Activated effector memory CD4-positive, alpha-beta T cell treated with anti-CD3 and anti-CD28 coated beads, Interleukin-2, amount 50 U/mL, for 16 hours (primary cell): ENCODE data around the gene CSF2.
A peak's percentile ranks its signal among the peaks of the same experiment; 100 is the strongest.

Experiments
- DNase-seq: peaks from one replicate; pipeline ENCODE4 v3.0.0-alpha.2; 2020

Gene CSF2

DNA sequence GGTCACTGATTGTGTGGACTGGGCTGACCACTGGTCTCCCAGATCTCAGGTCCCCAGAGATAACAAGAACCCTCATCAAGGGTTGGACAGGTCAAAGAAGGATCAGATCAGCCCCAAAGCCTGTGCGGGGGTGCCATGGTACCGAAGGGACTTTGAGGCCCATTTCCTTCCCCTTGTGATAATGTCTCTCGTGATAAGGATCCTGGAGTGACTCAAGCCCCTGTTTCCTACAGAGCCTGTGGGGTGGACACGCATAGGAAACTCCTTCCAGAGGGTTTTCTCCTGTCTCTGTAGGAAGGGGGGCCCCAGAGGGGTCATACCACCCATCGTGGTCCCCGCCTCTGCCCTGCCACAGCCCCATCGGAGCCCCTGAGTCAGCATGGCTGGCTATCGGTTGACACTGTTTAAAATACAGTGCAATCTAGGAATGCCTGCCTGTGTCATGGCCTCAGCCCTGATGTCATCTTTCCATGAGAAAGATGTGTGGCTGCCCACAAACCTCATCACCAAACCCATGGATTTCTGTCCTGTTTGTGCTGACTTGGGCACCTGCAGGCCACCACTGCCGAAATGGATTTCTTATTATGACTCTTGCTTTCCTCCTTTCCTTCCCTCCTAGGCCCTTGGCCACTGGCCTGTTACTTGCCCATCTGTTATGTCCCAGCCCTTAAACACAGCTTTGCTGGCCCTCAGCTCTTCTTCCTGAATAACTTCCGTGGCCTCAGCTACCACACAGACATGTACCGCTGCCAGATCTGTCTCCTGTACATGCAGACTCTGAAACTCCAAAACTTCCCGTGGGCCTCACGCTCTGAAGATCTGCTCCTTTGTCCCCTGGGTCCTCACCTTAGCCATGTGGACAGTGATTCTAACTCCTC is 2.9 kb upstream of the CSF2 start:
- peak; percentile 81 for DNase-seq

- DNase-seq, result no peak
Measured at GRCh38 chr5:132071338-132071707, 2.3 kb upstream of the CSF2 start.

DNA sequence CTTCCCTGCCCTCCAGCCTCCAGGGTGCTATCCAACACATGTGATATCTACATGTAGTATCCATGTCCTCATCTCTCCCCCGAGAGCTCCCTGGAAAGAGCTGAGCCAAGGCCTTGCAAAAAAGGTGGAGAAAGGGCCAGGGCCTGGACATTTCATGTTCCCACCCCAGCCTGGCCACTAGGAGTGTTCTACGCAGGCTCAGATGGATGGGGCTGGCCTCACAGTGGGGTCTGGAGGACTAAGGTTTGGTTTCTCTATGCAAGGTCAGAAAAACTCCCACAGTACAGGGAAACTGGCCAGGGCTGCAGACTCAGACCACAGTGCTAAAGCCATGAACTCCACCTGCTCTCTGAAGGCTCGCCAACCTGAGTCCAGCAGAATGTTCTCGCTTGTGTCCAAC is 1.5 kb upstream of the CSF2 start:
- no peak for DNase-seq

DNA sequence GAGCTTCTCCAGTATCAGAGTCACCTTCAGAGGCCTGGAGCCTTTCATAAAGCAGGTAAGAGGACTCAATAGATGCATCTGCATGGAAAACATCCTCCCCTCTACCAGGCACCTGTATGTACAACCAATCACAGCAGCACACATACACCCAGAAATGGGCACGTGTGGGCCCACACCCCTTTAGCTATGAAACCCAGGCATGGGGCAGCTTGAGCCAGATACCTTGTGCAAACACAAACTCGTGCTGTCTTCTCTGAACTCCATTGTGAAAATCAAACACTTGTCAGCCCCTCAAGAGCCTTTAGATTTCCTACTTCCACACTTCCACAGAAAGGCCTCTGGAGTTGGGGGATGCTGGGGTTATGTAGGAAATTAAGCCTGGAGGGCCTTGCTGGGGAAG is 1.1 kb upstream of the CSF2 start:
- DNase-seq, result no peak

- no peak for DNase-seq
Measured at GRCh38 chr5:132074091-132074771, 642 bp downstream of the CSF2 start.

- peak; percentile 73 for DNase-seq
Measured at GRCh38 chr5:132074772-132075718, 1.5 kb downstream of the CSF2 start.

- DNase-seq, result no peak
Measured at GRCh38 chr5:132075719-132076077, 2.1 kb downstream of the CSF2 start.

DNA sequence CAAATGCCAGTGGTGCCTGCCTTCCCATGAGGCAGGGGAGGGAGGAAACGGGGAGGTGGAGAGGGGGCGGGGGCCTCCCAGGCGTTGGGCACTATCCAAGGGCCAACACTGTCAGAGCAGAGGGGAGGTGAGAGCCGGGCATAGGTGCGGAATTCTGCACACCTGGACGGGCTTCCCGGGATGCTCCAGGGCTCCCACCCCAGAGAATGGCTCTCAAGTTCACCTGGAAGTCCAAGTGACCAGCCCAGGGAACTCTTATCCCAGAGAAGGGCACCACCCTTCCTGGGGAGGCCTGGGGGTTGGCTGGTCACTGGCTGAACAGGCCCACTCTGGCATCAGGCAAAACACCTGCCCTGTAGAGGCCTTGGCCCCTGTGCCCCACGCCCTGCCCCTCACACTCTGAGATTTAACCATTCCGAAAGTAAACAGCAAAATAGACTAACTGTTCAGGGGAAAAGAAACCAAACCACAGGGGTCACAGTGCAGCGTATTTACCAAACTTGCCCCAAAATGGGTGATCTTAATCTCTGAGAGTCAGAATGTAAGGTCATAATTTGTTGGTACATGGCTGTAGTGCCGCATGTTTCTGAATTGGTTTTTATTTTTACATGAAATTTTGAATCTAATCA is 2.7 kb downstream of the CSF2 start:
- no peak for DNase-seq

DNA sequence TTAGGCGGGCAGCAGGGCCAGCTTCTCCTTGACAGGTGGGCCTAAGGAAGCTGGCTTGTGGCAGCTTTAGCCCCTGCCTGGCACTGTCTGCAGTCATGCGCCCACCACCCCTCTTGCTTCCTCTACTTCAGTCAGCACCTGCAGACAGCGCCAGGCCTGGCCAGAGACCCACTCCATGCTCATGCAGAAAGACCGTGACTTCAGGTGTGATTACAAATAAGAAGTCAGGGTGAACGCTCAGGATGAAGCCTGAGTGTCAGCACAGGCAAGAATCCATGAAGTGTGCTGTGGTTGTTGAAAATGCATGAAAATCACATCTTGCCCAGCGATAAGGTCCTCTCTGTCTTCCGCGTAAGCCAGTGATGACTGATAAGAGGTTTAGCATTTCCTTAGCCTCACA is 3.4 kb downstream of the CSF2 start:
- DNase-seq, result no peak

DNA sequence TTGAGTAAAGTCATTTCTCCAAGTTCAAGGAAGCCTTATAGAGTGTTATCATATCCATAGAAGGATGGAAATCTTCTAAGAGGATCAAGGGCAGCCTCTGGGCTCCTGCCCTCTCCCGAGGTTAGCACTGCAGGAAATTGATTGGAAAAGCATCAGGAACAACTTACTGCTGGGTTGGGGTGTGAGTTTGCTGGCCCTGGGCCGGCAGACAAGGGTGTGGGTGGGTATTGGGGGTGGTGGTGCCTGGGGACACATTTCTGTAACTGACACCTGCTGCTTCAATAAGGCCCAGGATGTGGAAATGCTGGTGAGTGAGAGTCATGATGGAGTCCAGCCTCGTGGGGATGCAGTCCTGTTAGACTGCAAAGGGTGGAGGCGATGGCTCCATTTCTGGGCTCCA is 5.5 kb downstream of the CSF2 start:
- DNase-seq, result no peak

DNA sequence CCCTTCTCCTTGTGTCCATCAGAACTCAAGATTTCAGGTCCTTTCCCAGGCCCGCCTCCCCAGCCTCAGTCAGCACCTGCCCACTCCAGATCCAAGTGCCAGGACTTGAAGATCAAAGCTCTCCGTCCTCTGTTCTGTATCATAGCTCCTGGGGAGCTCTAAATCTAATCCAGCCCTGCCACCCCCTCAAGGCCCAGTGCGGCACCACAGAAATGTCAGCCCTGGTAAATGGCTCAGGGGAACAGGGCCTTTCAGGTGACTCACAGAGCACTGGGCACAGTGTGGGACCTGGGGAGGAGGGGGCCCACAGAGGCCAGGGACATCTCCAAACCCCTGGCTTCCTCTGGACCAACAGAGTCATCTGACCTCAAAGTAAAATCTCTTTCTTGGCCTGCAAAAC is 6.0 kb downstream of the CSF2 start:
- DNase-seq, result no peak

DNA sequence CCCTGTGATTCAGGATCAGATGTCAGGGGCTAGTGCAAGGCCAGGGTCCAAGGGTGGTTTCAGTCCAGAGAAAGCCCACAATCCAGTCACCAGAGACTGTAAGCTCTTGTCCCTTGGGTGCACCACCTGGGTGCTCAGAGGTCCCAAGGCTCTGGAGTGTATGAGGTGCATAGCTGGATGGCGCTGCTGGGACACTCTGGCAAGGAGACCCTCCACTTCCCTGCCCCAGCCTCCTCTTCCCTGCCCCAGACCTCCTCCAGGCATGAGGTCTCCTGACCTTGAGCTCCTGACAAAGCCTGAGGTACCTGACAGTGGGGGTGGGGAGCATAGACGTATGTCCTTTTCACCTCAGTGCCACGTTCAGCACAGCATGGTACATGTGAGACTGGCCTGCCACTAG is 7.0 kb downstream of the CSF2 start:
- no peak for DNase-seq

DNA sequence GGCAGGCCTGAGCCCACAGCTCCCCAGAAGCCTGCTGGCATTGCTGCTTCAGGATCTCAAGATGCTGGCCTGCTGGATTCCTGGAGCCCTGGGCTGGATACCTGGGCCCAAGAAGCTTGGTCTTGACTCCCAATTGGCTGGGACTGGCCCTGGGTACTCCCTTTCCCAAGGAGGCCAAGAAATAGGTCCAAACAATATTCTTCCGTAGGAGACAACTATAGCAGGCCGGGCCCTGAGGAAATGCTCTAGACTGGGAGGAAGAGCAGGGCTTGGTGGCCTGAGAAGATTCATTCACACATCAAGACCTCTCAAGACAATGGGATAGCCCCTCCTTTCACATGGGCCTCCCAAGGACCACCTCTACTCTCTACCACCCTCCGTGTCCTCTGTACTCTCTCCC is 7.9 kb downstream of the CSF2 start:
- DNase-seq, result no peak

DNA sequence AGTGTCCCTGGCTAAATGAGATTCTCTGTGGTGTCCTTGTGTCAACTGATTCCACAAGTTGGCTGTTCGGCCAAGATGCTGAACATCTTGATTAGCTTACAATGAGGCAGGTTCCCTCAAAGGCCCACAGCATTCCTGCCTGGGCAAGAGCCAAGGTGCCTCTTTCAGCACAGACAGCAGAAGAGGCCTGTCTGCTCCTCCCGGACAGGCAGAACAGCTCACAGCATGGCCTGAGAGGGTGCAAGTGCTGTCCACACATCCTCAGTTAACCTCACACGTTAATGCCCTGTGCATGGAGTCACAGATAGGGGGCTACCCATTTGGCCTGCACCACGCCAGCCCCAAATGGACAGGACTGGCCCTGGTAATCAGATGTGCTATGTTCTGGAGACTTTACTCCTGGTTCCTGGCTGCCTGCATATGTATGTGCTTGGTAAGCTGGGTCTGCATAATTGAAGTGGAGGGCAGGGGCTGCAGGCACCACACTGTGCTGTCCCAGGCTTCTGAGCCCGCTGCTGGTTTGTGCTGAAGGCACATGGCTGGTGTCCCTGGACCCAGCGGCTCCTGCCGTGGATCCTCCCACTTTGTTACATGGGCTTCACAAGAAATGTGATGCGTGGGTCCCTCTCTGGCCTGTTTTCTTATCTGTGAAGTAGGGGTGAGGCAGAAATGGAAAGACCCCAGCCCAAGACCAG is 8.9 kb downstream of the CSF2 start:
- no peak for DNase-seq

GRCh38 chr5:132083071-132083678 is 9.6 kb downstream of the CSF2 start:
- DNase-seq, result no peak

DNA sequence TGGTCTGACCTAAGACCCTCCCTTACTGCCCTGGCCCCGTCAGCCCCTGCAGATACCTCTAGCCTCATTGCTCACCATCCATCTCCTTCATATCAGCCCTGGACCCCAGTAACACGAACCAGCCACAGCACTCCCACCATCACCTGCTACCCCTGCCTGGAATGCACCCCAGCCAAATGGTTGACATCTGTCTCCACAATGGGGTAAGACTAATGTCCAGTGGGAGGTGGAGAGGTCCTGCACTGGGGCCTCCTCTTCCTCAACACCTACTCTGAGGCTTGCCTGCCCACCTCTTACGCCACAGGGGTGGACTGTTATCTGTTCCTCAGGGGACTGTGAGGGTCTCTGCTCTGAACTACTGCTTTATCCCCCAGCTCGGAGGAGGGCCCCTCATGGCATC is 12.1 kb downstream of the CSF2 start:
- no peak for DNase-seq

DNA sequence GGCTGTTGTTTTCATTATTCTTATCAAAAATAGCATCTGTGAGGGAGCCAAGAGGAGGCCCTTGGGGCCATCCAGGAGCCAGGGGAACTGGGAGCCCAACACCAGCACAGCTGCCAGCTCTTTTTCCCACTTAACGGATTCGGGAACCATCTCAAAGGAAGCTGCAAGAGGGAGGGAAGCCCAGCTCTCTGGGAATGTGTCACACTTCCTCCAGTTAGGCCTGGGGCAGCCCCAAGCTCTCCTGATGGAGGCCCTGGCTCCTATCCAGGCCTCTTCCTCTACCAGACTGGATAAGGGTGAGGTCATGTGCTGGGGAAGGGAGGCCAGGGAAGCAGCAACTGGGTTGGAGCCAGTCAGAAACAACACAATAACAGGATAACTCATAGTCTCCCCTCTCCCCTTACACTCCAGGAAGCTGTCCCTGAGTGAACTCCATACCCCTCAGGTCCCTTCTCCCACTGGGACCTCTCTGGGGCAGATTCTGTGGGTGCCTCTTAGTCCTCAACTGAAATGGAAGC is 12.7 kb downstream of the CSF2 start:
- no peak for DNase-seq

- no peak for DNase-seq
Measured at GRCh38 chr5:132087176-132087575, 13.6 kb downstream of the CSF2 start.

GRCh38 chr5:132087661-132088060 is 14.1 kb downstream of the CSF2 start:
- DNase-seq, result no peak

DNA sequence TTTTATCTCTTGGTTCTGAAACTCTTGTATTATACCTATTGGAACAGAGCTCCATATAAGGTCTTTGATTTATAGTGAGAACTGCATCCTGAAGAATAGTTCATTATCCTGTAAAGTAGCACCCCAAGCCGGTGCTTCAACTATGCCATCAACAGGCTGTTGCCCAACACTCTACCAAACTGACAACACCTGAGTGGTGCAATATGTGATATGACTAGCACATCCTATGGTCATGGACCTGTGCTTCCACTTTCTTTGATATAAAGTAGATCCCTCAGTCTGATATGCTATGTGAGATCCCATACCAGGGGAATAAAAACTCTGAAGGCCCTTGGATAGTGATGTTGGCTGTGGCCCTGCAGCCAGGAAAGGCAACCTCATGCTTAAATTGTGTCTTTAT is 15.8 kb downstream of the CSF2 start:
- no peak for DNase-seq

- DNase-seq, result no peak
Measured at GRCh38 chr5:132090107-132090506, 16.5 kb downstream of the CSF2 start.

DNA sequence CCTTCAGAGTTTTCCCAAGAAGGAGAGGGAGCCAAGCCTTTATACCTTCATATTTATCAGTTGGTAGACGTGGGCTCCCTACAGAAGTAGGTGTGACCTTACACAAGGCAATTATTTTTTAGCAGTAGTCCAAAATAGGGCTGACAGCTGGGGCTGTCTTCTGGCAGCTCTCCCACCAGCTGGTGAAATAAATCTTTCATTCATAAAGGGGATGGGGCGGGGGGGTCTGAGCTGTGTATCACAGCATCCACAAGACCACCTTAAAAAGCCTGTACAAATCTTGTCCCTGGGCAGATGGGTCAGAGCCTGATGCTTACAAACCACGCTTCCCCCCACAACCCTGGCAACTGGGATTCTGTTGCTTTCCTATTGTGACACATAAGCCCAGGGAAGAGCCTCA is 19.7 kb downstream of the CSF2 start:
- DNase-seq, result no peak
